ENCODE measurements around the gene DDX10.

DNA sequence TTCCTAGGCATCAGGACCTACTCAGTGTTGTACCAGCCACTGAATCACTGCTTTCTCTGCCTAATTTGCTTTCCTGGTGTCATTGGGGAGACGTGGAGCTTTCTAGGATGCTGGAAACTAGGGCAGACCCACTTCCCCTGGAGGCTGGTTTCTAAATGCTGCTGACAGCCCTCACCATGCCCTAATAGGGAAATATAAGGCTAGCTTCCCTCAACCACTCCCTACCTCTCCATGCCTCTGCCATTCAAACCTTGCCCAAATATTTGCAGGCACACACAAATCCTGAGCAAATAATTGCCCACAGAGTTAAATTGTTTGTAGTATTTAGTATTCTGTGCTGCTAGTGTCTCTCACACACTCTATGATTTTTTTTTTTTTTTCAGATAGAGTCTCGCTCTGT lies 310.2 kb downstream of the DDX10 start:
- TF ChIP-seq CTCF (conservative IDR thresholded peaks at IDR 0.05) = no peak
- no peak for TF ChIP-seq ZFX (IDR thresholded peaks at IDR 0.05)
